ENCODE measurements around the gene IL1RN.

Gene IL1RN

GRCh38 chr2:113129519-113130078, 2.2 kb downstream of the IL1RN start:
- DNase-seq: no peak

GRCh38 chr2:113131352-113132185, 4.2 kb downstream of the IL1RN start:
- no peak for DNase-seq

- no peak for DNase-seq
These were observed 5.1 kb downstream of the IL1RN start for GRCh38 chr2:113132414-113133021.

DNA sequence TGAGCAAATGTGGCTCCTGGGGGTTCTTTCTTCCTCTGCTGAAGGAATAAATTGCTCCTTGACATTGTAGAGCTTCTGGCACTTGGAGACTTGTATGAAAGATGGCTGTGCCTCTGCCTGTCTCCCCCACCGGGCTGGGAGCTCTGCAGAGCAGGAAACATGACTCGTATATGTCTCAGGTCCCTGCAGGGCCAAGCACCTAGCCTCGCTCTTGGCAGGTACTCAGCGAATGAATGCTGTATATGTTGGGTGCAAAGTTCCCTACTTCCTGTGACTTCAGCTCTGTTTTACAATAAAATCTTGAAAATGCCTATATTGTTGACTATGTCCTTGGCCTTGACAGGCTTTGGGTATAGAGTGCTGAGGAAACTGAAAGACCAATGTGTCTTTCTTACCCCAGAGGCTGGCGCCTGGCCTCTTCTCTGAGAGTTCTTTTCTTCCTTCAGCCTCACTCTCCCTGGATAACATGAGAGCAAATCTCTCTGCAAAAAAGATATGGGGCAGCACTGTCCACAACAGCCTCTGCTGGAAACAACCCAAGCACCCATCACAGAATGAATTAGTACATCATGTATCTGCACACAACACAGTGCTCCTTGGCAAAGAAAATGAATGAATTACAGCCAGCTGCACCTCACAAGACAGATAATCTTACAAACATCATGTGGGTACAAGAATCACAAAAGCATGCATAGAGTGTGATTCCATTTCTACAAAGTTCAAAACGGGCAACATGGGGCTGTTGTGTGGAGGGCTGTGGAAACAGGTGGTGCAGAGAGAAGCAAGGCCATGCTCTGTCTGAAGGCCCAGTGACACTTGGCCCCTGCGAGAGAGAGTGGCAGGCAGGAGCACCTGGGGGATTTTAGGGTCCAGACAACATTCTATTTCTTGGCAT, 6.6 kb downstream of the IL1RN start:
- DNase-seq: no peak

- no peak for DNase-seq
These were observed 7.3 kb downstream of the IL1RN start for GRCh38 chr2:113134717-113135116.

DNA sequence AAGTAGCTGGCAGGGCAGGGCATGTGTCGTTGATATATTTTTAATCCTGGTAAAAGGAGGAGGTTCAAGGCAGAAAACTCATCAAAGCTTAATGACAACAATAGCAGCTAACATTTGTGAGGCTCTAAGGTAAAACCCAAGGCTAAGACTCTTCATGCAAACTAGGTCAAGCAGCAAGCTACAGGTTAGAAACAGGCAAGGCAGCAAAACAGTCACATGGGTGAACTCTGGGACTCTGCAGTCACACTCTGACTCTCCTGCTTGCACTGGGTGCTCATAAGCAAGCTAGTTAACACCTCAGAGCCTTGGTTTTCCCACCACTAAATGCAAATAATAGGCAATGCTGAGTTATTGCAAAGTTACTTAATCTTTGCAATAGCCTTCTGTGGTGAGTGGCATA, 7.9 kb downstream of the IL1RN start:
- no peak for DNase-seq

DNA sequence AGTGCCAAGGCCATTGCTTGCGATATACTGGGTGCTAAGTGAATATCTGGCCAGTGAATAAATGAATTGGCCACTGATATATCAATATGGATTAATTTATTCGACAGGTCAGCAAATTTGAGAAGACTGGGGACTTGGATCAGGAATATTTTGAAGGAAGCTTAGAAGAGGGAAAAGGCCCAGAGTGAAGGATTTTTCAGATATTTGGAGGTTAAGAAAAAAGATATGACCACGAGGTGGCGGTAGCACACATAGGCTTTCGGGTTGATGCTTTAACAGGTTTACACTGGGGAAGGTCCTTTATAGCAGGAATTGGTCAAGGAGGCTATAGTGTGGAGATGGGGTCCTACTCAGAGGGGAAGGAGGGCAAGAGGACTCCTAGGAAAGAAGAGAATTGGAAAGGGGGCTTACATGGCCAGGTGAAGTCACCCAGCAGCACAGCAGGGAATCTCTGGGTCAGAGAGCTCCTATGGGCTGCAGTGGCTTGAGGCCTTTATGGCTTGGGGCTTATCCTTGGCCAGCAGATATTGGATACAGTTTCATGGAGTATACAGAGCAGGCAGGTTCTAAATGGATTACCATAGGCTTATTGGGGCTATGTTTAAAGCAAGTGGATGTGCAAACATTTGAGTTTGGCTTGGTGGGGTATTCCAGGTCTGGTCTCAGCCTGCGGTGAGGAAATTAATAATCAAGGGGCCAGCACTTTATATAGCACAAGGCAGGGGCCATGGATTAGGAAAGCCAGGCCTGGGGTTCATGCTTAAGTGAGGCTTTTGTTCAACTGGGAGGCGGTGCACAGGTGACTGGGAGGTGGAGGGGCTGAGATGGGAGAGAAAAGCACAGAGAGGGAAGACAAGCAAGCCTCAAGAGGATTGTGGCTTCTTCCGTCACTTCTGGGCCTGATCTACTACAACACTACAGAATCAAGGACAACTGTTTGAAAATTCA, 9.7 kb downstream of the IL1RN start:
- DNase-seq: peak; percentile 16

DNA sequence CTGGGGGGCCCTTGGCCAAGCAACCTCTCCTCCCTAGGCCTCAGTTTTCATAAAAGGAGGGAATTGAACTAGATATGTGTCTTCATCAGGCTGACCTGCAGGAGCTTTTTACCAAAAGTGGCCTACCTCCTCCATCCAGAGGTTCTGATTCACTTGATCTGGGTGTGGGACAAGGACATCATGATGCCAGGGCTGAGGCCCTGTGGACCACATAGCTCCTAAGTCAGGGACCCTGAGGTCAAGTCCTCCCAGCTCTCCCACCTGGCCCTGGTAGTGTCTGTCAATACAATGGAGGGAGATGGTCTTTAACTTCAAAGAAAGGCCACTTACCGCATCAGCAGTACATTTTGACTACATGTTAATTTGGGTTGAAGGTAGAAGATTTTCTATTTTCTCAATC, 10.4 kb downstream of the IL1RN start:
- DNase-seq: no peak

- peak; percentile 25 for DNase-seq
These were observed 11.3 kb downstream of the IL1RN start for GRCh38 chr2:113138428-113139322.

DNA sequence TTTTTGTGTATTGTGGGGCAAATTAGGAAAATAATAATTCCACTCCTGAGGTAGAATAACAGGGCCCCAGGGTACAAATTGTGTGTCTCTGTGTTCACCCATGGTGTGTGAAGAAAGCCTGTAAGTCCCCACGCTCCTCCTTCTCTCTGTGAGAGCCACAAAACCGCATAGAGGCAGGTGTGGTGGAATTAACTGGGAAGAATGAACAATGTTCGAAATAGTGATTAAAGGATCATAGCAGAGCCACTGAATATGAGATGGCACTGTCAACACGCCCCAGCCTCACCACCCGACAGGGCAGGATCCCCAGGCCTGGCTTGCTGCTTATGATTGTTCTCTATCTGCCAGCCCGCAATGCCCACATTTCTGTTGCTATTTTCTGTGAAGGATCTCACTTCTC, 14.1 kb downstream of the IL1RN start:
- DNase-seq: no peak

- no peak for DNase-seq
These were observed 14.9 kb downstream of the IL1RN start for GRCh38 chr2:113142290-113142689.

DNA sequence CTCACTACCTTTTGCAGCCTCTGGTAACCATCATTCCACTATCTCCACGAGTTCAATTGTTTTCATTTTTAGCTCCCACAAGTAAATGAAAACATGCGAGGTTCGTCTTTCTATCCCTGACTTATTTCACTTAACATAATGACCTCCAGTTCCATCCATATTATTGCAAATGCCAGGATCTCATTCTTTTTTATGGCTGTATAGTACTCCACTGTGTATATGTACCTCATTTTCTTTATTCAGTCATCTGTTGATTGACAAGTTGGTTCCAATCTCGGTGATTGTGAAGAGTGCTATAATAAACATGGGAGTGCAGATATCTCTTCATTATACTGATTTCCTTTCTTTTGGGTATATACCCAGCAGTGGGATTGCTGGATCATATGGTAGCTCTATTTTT, 16.9 kb downstream of the IL1RN start:
- DNase-seq: no peak

- DNase-seq: no peak
These were observed 21.5 kb downstream of the IL1RN start for GRCh38 chr2:113148606-113149552.

DNA sequence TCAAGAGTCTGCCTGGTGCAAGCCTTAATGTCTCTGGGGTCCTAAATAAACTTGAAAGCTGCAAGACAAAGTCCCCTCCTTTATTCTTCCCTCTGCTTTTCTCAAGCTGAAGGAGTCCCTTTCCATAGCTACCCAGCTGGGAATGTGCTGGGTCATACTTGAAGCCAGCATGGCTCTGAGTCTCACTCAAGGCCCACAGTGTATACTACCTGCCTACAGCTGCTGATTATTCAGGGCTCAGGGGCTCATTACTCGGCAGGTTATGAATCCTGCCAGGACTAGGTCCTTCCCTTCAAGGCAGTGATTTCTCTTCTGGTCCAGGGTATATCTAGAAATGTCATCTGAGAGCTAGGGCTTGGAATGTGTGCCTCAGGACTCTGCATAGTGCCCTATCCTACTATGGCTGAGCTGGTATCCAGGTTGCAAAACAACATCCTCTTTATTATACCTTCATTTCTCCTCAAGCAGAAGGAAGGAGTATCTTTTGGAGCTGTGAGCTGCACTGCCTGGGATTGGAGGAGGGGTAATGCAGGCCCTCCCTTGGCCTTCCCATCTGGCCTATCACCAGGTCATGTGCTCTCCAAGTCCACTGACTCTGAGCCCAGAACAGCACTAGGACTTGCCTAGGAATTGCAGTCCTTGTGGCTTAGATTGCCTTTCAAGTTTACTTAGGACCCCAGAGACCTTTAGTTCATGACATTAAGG, 22.3 kb downstream of the IL1RN start:
- DNase-seq: no peak

DNA sequence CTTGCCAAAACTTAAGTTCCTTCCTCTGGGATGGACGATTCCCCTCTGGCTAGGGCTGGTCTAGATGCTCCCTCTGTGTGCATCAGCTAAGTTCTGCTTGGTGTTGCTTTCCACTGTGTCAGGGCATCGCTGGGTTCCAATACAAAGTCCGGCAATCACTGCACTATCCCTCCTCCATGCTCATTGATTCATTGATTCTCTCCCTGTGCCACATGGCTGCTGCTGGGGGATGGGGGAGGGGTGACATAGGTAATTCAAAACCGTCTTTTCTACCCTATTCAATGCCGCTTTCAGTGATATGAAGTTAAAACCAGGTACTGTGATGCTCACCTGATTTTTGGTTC, 22.8 kb downstream of the IL1RN start:
- DNase-seq: no peak

- no peak for DNase-seq
These were observed 27.9 kb downstream of the IL1RN start for GRCh38 chr2:113155331-113155730.

DNA sequence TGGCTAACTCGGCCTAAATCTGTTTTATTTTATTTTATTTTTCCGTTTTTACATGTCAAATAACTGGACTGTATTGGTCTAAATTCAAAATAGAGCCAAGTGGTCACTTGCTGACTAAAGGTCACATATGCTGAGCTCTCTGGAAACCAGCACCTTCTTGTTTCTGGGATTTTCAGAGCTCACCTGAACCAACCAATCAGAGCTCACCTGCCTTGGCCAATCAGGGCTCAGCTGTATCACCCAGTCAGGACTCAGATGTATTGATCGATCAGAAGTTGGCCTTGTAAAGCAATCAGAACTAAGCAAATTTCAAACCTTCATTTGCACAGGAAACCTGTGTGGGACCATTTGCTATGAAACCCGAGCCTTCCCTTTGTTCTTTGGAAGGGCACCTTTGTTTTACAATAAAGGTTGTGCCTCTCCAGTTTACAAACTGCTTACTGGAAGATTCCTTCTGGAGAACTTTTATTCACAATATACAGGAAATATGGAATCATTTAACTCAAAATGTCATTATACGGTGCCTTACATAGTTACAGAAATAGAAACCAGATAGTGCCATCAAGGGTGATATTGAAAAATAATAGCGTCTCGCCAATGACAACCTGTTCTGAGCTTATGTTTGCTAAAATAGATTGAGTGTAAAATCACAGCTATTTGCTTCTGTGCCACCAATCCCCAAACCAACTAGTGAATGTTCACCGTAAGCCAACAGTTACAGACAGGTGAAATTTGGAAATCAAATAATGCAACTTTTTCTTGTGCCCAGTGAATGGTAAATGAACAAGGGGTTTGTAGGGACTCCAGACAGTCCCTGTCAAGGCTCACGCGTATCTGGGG, 29.1 kb downstream of the IL1RN start:
- no peak for DNase-seq

Data from GDM1 (cell line).